Measurements from ENCODE around the gene IL18RAP.

The IL18RAP gene

DNA sequence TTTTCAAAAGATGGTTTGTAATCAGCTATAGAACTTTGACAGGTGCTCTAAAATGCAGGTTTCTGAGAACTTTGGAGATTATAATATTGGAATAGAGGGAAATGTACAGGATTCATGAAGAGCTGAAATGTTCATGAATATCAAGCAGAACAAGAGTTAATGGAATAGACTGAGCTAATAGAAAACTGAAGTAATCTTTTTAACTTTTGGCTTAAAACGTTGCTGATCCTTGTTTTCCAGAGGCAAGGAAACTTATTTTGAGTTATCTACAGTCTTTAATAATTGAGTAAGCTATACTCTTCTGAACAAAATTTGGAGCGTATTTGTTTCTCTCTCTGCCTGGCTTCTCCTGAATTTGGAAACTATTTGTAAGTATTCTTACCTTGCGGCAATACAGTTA, 10.8 kb upstream of the IL18RAP start:
- intact Hi-C loops (cut with DNase I; ENCODE audit: low total_unique reads): no loop called here
- Histone ChIP-seq H3K9me3 (no peaks in the 10 kb centered on the region), H3K27me3 (no peaks in the 10 kb centered on the region), H3K4me3 (no peak overlapping the region), H3K36me3 (no peaks in the 10 kb centered on the region), H3K27ac (no peak overlapping the region), H3K4me1 (no peaks in the 10 kb centered on the region)
- no peak for DNase-seq
- TF ChIP-seq, protein P1, sequence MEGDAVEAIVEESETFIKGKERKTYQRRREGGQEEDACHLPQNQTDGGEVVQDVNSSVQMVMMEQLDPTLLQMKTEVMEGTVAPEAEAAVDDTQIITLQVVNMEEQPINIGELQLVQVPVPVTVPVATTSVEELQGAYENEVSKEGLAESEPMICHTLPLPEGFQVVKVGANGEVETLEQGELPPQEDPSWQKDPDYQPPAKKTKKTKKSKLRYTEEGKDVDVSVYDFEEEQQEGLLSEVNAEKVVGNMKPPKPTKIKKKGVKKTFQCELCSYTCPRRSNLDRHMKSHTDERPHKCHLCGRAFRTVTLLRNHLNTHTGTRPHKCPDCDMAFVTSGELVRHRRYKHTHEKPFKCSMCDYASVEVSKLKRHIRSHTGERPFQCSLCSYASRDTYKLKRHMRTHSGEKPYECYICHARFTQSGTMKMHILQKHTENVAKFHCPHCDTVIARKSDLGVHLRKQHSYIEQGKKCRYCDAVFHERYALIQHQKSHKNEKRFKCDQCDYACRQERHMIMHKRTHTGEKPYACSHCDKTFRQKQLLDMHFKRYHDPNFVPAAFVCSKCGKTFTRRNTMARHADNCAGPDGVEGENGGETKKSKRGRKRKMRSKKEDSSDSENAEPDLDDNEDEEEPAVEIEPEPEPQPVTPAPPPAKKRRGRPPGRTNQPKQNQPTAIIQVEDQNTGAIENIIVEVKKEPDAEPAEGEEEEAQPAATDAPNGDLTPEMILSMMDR (IDR thresholded peaks at IDR 0.05): no peak

DNA sequence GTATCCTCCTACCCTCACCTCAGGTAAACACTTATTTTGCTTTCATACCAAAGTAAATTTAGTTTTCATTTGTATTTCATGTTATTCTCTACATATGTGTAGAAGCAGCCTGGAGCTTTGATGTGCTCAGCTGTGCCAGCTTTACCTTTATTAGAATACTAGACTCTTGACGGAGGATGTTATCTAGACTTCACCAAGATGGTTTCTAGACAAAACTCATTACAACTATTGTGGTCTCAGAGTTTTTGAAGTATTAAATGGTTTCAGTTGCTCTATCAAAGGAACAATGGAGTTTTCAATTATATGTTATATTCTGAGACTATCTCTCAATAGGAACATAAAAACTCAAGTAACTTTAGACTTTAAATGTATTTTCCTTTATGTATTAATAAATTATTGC, 5.0 kb upstream of the IL18RAP start:
- Histone ChIP-seq H3K36me3 (no peaks in the 10 kb centered on the region), H3K4me1 (no peaks in the 10 kb centered on the region), H3K4me3 (no peak overlapping the region), H3K27ac (no peak overlapping the region), H3K9me3 (no peaks in the 10 kb centered on the region), H3K27me3 (no peaks in the 10 kb centered on the region)
- no peak for DNase-seq
- TF ChIP-seq, protein P1 (IDR thresholded peaks at IDR 0.05): no peak
- intact Hi-C loops (cut with DNase I; ENCODE audit: low total_unique reads): no loop called here

DNA sequence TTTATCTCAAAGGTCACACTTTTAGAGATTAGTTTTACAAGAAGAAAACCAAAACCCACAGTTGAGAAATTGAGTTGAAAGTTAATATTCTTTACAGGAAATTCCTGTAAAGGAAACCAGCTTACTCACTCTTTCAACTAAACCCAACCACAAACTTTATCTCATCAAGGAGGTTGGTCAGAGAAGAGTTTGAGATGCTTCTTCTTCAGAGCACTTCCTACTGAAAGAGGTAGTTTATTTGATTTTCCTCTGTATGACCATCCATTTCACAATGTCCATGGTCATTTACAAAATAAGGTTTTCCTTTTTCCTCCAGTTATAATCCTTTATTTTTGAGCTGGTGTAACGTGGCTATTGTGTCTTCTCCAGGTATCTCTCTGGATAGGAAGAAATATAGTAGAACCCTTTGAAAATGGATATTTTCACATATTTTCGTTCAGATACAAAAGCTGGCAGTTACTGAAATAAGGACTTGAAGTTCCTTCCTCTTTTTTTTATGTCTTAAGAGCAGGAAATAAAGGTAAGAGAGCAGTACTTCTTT, 4.5 kb upstream of the IL18RAP start:
- H3K4me1 ChIP-seq: no peaks in the 10 kb centered on the region
- TF ChIP-seq, protein P1 (IDR thresholded peaks at IDR 0.05): no peak
- DNase-seq: no peak
- H3K27ac ChIP-seq: no peak overlapping the region
- H3K36me3 ChIP-seq: no peaks in the 10 kb centered on the region
- intact Hi-C loops (cut with DNase I; ENCODE audit: low total_unique reads): no loop called here
- H3K9me3 ChIP-seq: no peaks in the 10 kb centered on the region
- H3K27me3 ChIP-seq: no peaks in the 10 kb centered on the region
- H3K4me3 ChIP-seq: no peak overlapping the region

DNA sequence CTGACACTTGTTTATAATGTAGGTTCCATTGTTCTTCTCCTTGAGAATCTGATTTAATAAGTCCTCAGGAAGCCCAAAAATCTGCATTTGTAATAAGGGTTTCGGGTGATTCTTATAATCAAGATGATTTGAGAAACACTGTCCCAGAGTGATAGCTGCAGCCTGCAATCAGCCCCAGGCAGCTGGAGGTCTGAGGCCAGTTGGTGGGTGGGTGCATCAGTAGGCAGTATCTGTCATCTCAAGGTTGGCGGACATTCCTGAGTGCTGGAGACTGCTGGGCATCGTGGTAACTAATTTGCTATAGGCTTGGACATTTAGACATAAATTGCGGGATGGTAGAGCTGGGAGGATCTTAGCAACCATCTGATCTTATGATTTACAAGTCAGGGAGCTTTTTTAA, 2.7 kb upstream of the IL18RAP start:
- DNase-seq: no peak
- H3K4me1 ChIP-seq: no peaks in the 10 kb centered on the region
- H3K27me3 ChIP-seq: no peaks in the 10 kb centered on the region
- no peak overlapping the region for H3K4me3 ChIP-seq
- no peaks in the 10 kb centered on the region for H3K36me3 ChIP-seq
- intact Hi-C loops (cut with DNase I; ENCODE audit: low total_unique reads): no loop called here
- H3K9me3 ChIP-seq: no peaks in the 10 kb centered on the region
- TF ChIP-seq, protein P1 (IDR thresholded peaks at IDR 0.05): no peak
- H3K27ac ChIP-seq: no peak overlapping the region

DNA sequence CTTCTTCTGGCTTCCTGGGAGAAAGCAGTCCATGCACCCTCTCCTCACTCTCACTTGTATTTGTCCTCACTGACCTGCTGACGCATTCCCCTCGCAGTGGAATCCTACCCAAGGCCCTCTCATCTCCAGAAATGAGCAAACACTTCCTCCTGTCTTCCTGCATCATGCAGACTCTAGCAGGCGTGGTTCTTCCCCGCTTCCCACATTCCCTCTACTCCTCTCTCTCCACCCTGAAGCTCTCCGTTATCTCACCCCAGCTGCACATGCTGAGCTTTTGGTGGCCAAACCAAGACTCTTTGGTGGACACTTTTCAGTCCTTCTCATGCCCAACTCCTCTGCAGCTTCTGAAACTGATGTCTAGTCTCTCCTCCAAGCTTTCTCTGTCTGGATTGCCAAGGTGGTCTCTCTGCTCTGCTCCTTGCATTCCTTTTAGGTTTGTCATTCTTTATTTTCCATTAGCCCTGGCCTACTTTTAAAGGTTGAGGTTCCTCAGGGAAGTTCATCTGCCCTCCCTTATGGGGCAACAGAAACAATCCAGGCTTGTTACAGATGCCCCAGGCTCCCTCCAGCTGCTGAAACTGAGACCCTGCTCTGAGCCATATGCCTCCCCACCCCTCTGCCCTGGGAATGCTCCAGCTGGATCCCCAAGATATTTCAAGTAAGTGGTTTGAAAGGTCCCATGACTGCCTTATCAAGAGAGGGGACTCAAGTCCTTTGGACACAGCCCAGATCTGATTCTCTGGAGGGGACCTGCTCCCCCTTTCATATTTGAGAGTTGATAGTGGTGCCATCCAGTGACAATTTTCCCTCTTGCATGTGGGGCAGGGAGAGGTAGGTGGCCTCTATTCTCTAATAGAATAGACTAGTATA, 835 bp upstream of the IL18RAP start:
- no peaks in the 10 kb centered on the region for H3K36me3 ChIP-seq
- H3K27ac ChIP-seq: no peak overlapping the region
- TF ChIP-seq, protein P1 (IDR thresholded peaks at IDR 0.05): no peak
- no peaks in the 10 kb centered on the region for H3K27me3 ChIP-seq
- DNase-seq: no peak
- no peak overlapping the region for H3K4me3 ChIP-seq
- H3K9me3 ChIP-seq: no peaks in the 10 kb centered on the region
- intact Hi-C loops (cut with DNase I; ENCODE audit: low total_unique reads): no loop called here
- no peaks in the 10 kb centered on the region for H3K4me1 ChIP-seq

All from tibial artery (tissue), 4 donors.